ENCODE measurements around the gene MCTP1.

MCTP1 gene

DNA sequence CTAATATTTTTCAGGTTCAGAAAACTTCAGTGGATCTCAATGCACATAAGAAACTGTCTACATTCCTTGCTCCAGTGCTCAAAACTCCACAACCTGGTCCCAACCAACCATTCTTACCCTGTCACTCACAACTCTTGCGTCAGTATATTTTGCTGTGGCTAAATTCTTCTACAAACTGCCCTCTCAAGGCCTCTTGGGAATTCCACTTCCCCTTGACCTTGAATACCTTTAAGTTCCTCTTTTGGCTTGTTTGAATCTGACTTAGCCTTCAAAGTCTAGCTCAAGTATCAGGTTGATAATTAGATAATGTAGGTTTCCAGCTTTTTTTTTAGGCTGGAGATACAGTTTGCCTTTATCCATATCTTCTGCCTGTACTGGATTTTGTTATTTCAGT lies 538.2 kb downstream of the MCTP1 start:
- Mint-ChIP-seq H3K36me3 (ENCODE audit: low read depth) (no peaks in the 10 kb centered on the region), H3K9me3 (no peaks in the 10 kb centered on the region), H3K4me3 (no peak overlapping the region), H3K27me3 (ENCODE audit: low read depth) (no peaks in the 10 kb centered on the region), H3K4me1 (ENCODE audit: low read depth) (peaks cover 10% of the 10 kb centered on the region), H3K27ac (no peak overlapping the region)

DNA sequence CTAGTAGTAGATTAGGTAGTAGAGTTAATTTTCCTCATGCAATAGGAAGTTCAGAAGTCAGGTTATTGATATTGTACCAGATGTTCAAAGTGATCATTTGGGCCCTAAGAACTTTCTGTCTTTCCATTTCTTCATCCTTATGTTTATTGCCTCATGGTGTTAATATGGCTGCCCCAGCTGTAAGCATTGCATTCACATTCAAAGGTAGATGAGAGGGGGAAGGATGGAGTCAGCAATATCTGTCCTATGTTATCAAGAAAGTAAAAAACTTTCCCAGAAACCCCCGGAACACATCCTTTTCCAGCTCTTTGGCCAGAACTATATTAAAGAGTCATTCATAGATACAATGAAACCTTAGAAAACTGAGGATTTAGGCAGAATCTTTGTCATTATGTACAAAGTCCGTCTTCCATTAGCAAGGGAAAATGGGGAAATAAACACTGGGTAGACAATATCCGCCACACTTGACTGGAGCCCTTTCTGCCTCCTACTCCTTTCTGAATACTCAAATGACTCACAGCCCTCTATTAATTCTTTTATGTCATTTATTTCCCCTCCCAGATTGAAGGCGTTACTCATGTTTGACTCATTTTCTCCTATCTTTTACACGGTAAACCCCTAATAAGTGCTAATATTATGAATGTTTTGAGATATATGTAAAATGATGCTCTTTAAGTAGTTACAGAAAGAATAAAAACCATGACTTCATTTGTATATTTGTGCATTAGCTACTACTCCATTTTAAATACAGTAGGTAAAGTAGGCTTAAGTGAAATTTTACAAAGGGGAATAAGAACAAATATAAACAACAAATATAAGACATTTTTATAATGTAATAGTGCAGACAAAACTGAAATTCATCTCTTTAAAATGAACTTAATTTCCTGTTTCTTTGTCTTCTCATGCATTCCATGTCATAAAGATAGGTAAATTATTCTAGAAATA lies 538.8 kb downstream of the MCTP1 start:
- Mint-ChIP-seq H3K4me3 (no peak overlapping the region), H3K27ac (no peak overlapping the region), H3K27me3 (ENCODE audit: low read depth) (no peaks in the 10 kb centered on the region), H3K4me1 (ENCODE audit: low read depth) (peaks cover 10% of the 10 kb centered on the region), H3K36me3 (ENCODE audit: low read depth) (no peaks in the 10 kb centered on the region), H3K9me3 (no peaks in the 10 kb centered on the region)

DNA sequence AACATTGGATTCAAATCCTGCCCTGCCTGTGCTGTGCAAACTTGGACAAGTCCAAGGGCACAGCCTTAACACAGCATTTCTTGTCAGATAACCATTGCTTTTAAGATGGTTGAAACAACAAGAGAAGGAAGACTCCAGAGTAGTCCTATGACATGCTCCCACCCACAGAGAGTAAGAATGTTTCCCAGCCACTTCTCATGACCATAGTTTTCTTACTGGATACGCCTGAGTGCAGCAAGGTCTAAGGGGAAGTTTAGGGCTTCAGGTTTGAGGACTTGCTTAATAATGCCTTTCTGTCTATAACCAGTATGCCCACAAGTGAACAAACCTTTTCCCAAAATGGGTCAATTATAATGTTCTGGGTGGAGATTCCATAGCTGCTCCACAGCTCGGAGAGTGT lies 540.0 kb downstream of the MCTP1 start:
- H3K4me3 Mint-ChIP-seq, result no peak overlapping the region
- peaks cover 10% of the 10 kb centered on the region for H3K4me1 Mint-ChIP-seq (ENCODE audit: low read depth)
- no peaks in the 10 kb centered on the region for H3K36me3 Mint-ChIP-seq (ENCODE audit: low read depth)
- no peaks in the 10 kb centered on the region for H3K27me3 Mint-ChIP-seq (ENCODE audit: low read depth)
- H3K27ac Mint-ChIP-seq, result no peak overlapping the region
- H3K9me3 Mint-ChIP-seq, result no peaks in the 10 kb centered on the region

DNA sequence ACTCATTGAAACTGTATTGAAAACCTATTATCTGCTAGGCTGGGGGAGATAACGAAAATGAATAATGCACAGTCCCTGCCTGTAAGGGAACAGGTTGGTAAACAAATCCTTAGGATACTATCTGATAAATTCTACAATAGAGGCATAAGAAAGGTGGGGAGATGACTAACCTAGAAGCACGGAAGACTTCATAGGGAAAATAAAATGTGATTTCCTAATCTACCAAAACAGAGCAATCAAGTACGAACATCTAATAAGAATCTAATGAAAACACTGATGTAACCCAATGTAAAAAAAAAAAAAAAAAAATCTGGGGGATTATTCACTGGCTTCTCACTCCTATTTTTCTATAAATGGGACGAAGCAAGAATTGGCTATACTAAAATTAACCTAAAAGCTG lies 542.0 kb downstream of the MCTP1 start:
- Mint-ChIP-seq H3K27me3 (ENCODE audit: low read depth) (no peaks in the 10 kb centered on the region), H3K9me3 (no peaks in the 10 kb centered on the region), H3K36me3 (ENCODE audit: low read depth) (no peaks in the 10 kb centered on the region), H3K27ac (no peak overlapping the region), H3K4me1 (ENCODE audit: low read depth) (no peaks in the 10 kb centered on the region), H3K4me3 (no peak overlapping the region)

DNA sequence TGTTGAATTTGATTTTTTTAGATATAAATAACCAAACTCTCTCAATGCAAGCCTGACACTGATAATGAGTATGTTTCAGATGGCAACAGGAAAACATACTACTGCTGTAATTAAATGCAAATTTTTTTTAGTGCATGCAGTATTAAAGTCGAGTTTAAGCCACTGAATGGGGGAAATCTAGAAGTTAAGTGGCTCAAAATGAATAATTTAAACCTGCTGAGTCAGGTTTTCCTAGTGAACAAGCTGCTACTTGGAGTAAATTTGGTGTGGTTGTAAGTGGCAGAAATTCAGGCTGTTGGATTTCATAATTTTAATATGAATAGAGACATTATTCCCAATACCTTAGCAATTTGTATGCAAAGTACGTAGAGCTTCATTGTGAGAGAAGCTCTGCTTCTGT lies 544.6 kb downstream of the MCTP1 start:
- no peaks in the 10 kb centered on the region for H3K36me3 Mint-ChIP-seq (ENCODE audit: low read depth)

DNA sequence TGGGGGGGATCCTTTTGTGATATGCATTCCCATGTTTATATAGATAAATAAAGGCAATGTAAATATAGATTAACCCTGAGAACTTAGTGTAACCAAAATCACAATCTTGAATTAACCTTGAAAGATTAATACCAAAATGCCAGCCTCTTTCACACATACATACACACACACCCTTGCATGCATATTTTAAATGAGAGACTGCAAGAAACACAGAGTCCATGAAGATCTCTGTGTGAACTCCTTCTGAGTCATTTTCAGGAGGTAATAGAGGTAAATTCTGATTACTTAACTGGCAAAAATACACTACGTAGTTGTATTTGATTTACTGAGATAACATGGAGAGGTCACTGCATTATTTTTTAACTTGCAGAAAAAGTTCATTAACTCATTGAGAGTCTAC lies 548.4 kb downstream of the MCTP1 start:
- no peaks in the 10 kb centered on the region for H3K9me3 Mint-ChIP-seq
- no peak overlapping the region for H3K4me3 Mint-ChIP-seq
- H3K27ac Mint-ChIP-seq, result no peak overlapping the region
- H3K27me3 Mint-ChIP-seq (ENCODE audit: low read depth), result no peaks in the 10 kb centered on the region
- no peaks in the 10 kb centered on the region for H3K36me3 Mint-ChIP-seq (ENCODE audit: low read depth)
- no peaks in the 10 kb centered on the region for H3K4me1 Mint-ChIP-seq (ENCODE audit: low read depth)

More for the DNA sequence above, 544.6 kb downstream of the MCTP1 start:
- no peaks in the 10 kb centered on the region for H3K9me3 Mint-ChIP-seq
- no peaks in the 10 kb centered on the region for H3K4me1 Mint-ChIP-seq (ENCODE audit: low read depth)
- H3K27me3 Mint-ChIP-seq (ENCODE audit: low read depth), result no peaks in the 10 kb centered on the region
- no peak overlapping the region for H3K27ac Mint-ChIP-seq
- no peak overlapping the region for H3K4me3 Mint-ChIP-seq

DNA sequence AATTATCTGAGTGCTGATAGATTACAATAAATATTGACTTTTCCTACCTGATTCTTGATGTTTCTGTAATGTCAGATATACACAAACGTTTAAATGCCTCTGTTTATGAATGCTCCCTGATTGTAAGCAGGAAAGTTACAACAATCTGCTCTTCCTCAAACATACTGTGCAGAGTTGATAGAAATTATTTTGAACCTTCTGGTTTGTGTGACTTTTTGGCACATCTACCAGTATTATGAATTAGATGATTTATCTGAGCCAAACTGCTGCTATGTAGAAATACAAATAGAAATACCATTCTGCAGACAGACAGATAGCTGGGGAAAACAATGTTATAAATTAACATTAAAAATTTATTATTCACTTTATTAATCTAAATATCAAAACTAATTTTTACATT lies 553.4 kb downstream of the MCTP1 start:
- no peaks in the 10 kb centered on the region for H3K9me3 Mint-ChIP-seq
- peaks cover 4% of the 10 kb centered on the region for H3K4me1 Mint-ChIP-seq (ENCODE audit: low read depth)
- H3K27me3 Mint-ChIP-seq (ENCODE audit: low read depth), result no peaks in the 10 kb centered on the region
- no peak overlapping the region for H3K27ac Mint-ChIP-seq
- no peaks in the 10 kb centered on the region for H3K36me3 Mint-ChIP-seq (ENCODE audit: low read depth)
- no peak overlapping the region for H3K4me3 Mint-ChIP-seq

DNA sequence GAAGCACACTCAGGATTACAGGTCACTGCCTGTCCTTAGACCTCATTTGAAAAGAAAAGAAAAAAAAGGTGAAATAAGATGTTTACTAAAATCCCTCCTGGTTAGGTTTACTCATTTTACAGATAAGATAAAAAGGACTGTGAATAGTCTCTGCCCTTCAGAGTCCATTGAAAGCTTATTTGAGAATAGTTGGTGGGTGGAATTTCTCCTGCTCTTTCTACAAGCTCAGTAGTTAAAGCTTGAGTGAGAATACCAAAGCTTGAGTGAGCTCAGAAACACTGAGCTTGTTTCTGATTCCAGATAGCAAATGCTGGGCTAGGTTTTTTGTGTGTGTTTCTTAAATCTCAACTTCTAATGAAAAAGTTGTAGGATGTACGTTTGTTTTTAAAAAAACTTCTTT lies 559.8 kb downstream of the MCTP1 start:
- no peak overlapping the region for H3K4me3 Mint-ChIP-seq
- H3K36me3 Mint-ChIP-seq (ENCODE audit: low read depth), result no peaks in the 10 kb centered on the region
- H3K4me1 Mint-ChIP-seq (ENCODE audit: low read depth), result no peaks in the 10 kb centered on the region
- H3K9me3 Mint-ChIP-seq, result no peaks in the 10 kb centered on the region
- H3K27me3 Mint-ChIP-seq (ENCODE audit: low read depth), result peaks cover 24% of the 10 kb centered on the region
- H3K27ac Mint-ChIP-seq, result no peak overlapping the region

DNA sequence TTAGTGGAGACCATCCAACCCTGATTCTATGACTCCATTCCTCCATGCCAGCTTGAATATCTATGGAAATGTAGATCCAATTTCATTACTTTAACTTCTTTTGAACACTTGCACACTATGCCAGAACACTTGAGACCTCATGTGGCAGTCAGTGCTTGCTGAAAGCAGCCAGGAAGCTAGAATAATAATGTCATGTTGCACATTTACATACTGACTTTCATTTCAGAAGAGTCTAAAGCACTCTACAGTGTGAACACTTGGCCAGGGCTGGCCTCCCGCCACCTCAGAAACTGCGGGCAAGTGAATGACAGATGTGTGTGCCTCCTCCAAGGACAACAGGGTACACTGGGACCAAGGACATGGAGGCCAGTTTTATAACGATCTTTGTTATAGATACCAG lies 569.1 kb downstream of the MCTP1 start:
- H3K27ac Mint-ChIP-seq, result no peak overlapping the region
- H3K27me3 Mint-ChIP-seq (ENCODE audit: low read depth), result peaks cover 13% of the 10 kb centered on the region
- no peak overlapping the region for H3K4me3 Mint-ChIP-seq
- no peaks in the 10 kb centered on the region for H3K4me1 Mint-ChIP-seq (ENCODE audit: low read depth)
- peaks cover 17% of the 10 kb centered on the region for H3K36me3 Mint-ChIP-seq (ENCODE audit: low read depth)
- no peaks in the 10 kb centered on the region for H3K9me3 Mint-ChIP-seq

DNA sequence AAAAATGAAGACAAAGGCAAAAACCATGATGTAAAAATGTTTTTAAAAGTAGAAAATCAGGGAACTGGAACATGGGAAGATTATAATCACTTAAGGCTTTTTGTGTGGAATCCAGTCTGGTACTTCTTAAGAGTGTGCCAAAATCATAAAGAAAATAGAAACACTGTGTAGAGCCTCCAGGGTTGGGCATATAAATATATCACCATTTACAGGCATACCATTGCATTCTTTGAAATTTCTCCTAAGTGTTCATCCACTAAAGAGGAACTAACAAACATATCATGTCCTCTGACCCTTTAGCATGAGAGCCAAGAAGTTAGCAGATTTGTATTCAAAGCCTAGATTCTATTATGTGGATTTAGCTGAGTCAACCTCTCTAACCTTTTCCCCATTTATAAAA lies 573.1 kb downstream of the MCTP1 start:
- peaks cover 2% of the 10 kb centered on the region for H3K4me1 Mint-ChIP-seq (ENCODE audit: low read depth)
- no peak overlapping the region for H3K27ac Mint-ChIP-seq
- no peaks in the 10 kb centered on the region for H3K27me3 Mint-ChIP-seq (ENCODE audit: low read depth)
- no peak overlapping the region for H3K4me3 Mint-ChIP-seq
- no peaks in the 10 kb centered on the region for H3K9me3 Mint-ChIP-seq
- H3K36me3 Mint-ChIP-seq (ENCODE audit: low read depth), result peaks cover 21% of the 10 kb centered on the region

DNA sequence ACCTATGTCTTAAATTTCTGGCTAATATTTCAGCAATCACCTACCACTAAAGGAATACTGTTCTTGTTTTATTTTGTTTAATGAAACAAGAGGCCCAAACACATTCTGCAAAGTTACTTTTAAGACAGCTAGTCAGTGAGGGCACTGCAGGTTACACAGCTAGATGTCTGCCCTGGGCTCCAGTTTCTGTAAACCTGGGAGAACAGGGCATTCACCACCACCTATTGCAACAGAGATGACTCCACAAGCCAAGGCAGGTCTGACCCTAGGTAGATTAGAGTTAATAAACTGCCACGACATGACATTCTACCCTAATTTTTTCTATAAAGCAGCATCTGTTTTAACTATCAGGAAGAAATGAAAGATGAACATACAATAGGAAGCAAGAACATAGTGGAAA lies 575.6 kb downstream of the MCTP1 start:
- Mint-ChIP-seq H3K27ac (no peak overlapping the region), H3K4me3 (no peak overlapping the region), H3K36me3 (ENCODE audit: low read depth) (peaks cover 19% of the 10 kb centered on the region), H3K27me3 (ENCODE audit: low read depth) (no peaks in the 10 kb centered on the region), H3K9me3 (no peaks in the 10 kb centered on the region), H3K4me1 (ENCODE audit: low read depth) (peaks cover 2% of the 10 kb centered on the region)

DNA sequence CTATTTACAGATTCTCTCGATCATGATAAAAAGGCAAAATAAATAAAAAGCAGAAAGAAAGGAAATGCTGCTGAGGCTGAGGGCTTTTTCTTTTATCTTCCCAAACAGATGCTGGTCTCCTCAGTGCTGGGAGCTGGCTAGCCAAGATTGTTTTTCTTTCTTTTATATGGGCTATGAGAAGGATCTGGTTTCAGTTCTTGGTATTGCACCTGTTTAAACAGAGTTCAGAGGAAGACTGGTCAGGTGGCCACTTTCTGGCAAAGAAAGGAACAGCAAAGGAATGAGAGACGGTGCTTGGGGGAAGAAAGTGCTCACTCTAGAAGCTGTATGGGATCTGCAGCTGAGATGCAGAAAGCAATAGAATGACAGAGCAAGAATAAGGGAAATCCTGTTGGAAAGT lies 577.5 kb downstream of the MCTP1 start:
- no peak overlapping the region for H3K27ac Mint-ChIP-seq
- H3K4me3 Mint-ChIP-seq, result no peak overlapping the region
- peaks cover 12% of the 10 kb centered on the region for H3K36me3 Mint-ChIP-seq (ENCODE audit: low read depth)
- H3K4me1 Mint-ChIP-seq (ENCODE audit: low read depth), result peaks cover 9% of the 10 kb centered on the region
- no peaks in the 10 kb centered on the region for H3K27me3 Mint-ChIP-seq (ENCODE audit: low read depth)
- H3K9me3 Mint-ChIP-seq, result no peaks in the 10 kb centered on the region

DNA sequence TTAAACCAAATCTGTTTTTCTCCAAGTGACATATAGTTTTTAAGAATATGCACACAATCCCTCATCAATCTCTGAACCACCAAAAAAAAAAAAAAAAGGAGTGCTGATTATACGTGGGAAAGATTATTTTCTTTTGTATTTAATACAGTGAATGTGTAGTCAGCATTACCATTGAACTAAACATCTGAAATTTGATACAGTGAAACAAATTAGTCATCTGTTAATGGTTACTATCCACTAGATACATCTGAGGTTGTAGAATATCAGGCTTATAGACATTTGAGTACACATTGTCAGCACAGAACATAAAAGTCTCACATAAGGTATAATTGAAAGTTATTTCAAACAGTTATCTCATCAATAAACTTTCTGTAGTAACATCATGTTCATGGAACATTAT lies 579.5 kb downstream of the MCTP1 start:
- Mint-ChIP-seq H3K36me3 (ENCODE audit: low read depth) (peaks cover 6% of the 10 kb centered on the region), H3K4me1 (ENCODE audit: low read depth) (peaks cover 17% of the 10 kb centered on the region)

DNA sequence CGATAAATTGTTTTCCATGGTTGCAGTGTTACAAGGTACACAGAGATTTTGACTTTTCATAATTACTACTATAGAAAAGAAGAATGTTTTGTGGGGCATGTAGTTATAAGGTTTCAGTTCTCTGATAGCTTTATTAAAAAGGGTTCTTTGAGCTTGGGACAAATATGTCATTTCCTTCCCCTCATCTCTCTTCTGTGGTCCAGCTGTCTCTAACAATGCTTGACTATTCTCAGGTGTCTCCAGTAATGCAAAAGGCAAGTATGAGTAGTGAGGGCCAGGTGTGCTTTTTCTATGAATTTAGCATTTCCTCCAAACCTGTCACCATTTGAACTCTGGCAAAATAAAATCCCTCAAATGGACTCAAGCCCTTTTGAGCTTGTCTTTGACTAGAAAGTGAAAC lies 582.2 kb downstream of the MCTP1 start:
- Mint-ChIP-seq H3K9me3 (no peaks in the 10 kb centered on the region), H3K27ac (peak overlapping the region; percentile 41), H3K36me3 (ENCODE audit: low read depth) (peaks cover 5% of the 10 kb centered on the region), H3K27me3 (ENCODE audit: low read depth) (no peaks in the 10 kb centered on the region), H3K4me3 (no peak overlapping the region), H3K4me1 (ENCODE audit: low read depth) (peaks cover 19% of the 10 kb centered on the region)

More for the DNA sequence above, 579.5 kb downstream of the MCTP1 start:
- no peak overlapping the region for H3K4me3 Mint-ChIP-seq
- H3K27ac Mint-ChIP-seq, result no peak overlapping the region
- H3K9me3 Mint-ChIP-seq, result no peaks in the 10 kb centered on the region
- H3K27me3 Mint-ChIP-seq (ENCODE audit: low read depth), result no peaks in the 10 kb centered on the region

DNA sequence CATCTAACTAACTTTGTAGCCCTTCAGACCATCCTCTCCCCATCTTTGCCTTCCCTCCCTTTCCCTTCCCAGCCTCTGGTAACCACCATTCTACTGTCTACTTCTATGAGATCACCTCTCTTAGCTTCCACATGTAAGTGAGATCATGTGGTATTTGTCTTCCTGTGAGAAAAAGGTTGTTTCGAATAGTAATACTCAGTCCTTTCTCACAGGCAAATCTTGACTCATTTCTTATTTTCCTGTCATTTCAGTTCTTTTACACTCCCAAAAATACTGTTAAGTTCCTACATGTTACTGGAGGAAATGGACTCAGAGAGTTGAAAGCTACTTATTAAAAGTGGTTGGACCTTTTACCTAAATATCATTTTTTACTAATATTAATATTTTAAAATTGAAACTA lies 584.3 kb downstream of the MCTP1 start:
- H3K4me3 Mint-ChIP-seq, result no peak overlapping the region
- peaks cover 5% of the 10 kb centered on the region for H3K36me3 Mint-ChIP-seq (ENCODE audit: low read depth)
- H3K27me3 Mint-ChIP-seq (ENCODE audit: low read depth), result no peaks in the 10 kb centered on the region
- H3K4me1 Mint-ChIP-seq (ENCODE audit: low read depth), result peaks cover 17% of the 10 kb centered on the region
- H3K9me3 Mint-ChIP-seq, result no peaks in the 10 kb centered on the region
- peak overlapping the region; percentile 43 for H3K27ac Mint-ChIP-seq
